C4-2B (cell line): ENCODE data around the gene PGLYRP3.
"Not testable (repeated sequence)": the region's sequence is repeated elsewhere in the genome, so short reads cannot be mapped to it uniquely, and the experiment has no call there.

ENCODE experiments used
- H3K27ac ChIP-seq: fragments of 450-650 bp; 2 replicates; pipeline ENCODE4 v1.5.1; 2017
- CTCF ChIP-seq: fragments of 450-650 bp; conservative IDR thresholded peaks from 2 replicates; pipeline ENCODE4 v1.5.1; 2017; ENCODE audit warnings: mild to moderate bottlenecking
- ZFX ChIP-seq: fragments of 450-650 bp; IDR thresholded peaks from 2 replicates; pipeline ENCODE4 v1.6.1; 2017

The PGLYRP3 gene

GRCh38 chr1:153340356-153340755, 27.6 kb upstream of the PGLYRP3 start:
- no peak overlapping the region for H3K27ac ChIP-seq
- TF ChIP-seq CTCF (no peak), ZFX (no peak)

- H3K27ac ChIP-seq, result no peak overlapping the region
- no peak for TF ChIP-seq CTCF
- no peak for TF ChIP-seq ZFX
Measured at GRCh38 chr1:153339802-153340201, 27.1 kb upstream of the PGLYRP3 start.

- TF ChIP-seq ZFX, result no peak
- TF ChIP-seq CTCF, result no peak
- no peak overlapping the region for H3K27ac ChIP-seq
Measured at GRCh38 chr1:153337980-153338853, 25.5 kb upstream of the PGLYRP3 start.

- TF ChIP-seq CTCF, result no peak
- TF ChIP-seq ZFX, result no peak
- no peak overlapping the region for H3K27ac ChIP-seq
Measured at GRCh38 chr1:153336650-153337049, 23.9 kb upstream of the PGLYRP3 start.

GRCh38 chr1:153333902-153334301, 21.1 kb upstream of the PGLYRP3 start:
- H3K27ac ChIP-seq, result no peak overlapping the region
- TF ChIP-seq ZFX, result no peak
- no peak for TF ChIP-seq CTCF

GRCh38 chr1:153324912-153325311, 12.2 kb upstream of the PGLYRP3 start:
- no peak overlapping the region for H3K27ac ChIP-seq
- TF ChIP-seq CTCF (no peak), ZFX (no peak)

- H3K27ac ChIP-seq, result no peak overlapping the region
- TF ChIP-seq CTCF (no peak), ZFX (no peak)
Measured at GRCh38 chr1:153322568-153322967, 9.8 kb upstream of the PGLYRP3 start.

GRCh38 chr1:153318145-153318544, 5.4 kb upstream of the PGLYRP3 start:
- not testable (repeated sequence) for H3K27ac ChIP-seq

- not testable (repeated sequence) for H3K27ac ChIP-seq
Measured at GRCh38 chr1:153316013-153316412, 3.3 kb upstream of the PGLYRP3 start.

- not testable (repeated sequence) for H3K27ac ChIP-seq
Measured at GRCh38 chr1:153314388-153314787, 1.6 kb upstream of the PGLYRP3 start.
